Stimulated activated CD4-positive, alpha-beta T cell treated with anti-CD3 and anti-CD28 coated beads, Interleukin-1b, Interleukin-23, amount 100 ng/mL, for 48 hours (primary cell): ENCODE data around the gene RB1.
"Not testable (repeated sequence)": the region's sequence is repeated elsewhere in the genome, so short reads cannot be mapped to it uniquely, and the experiment has no call there.

Source experiments
- DNase-seq: peaks from one replicate; pipeline ENCODE4 v3.0.0-alpha.2; 2020

Gene RB1

DNA sequence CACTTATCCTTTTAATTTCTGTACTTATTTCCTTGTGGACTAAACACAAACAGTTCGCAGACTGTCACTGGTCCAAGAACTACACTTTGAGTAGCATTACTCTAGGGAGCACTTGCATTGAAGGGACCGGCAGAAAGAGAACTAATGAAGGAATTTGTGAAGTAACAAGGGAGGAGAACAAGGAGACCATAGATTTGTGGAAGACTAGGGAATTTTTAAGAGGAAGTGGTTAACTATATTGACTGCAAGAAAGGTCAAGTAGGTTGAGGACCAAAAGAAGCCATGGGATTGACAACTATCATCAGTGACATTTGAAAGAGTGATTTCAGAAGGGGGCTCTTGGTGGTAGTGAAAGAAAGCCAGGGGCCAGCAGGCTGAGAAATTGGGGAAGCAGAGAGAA, 4.0 kb upstream of the RB1 start:
- no peak for DNase-seq

DNA sequence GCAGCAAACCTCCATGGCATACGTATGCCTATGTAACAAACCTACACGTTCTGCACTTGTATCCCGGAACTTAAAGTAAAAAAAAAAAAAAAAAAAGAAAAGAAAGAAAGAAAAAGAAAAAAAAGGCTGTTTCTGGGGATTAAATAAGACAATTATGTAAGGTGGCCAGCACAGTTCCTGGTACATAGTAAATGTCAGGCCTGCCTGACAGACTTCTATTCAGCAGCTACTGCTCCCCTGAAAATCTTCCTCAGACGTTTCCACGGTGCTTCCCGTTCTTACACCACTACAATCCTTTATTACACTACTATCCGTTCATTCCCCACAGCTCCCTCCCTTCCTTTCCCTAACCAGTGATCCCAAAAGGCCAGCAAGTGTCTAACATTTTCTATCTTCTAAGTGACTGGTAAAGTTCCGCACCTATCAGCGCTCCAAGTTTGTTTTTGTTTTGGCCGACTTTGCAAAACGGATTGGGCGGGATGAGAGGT, 636 bp upstream of the RB1 start:
- DNase-seq, result no peak

DNA sequence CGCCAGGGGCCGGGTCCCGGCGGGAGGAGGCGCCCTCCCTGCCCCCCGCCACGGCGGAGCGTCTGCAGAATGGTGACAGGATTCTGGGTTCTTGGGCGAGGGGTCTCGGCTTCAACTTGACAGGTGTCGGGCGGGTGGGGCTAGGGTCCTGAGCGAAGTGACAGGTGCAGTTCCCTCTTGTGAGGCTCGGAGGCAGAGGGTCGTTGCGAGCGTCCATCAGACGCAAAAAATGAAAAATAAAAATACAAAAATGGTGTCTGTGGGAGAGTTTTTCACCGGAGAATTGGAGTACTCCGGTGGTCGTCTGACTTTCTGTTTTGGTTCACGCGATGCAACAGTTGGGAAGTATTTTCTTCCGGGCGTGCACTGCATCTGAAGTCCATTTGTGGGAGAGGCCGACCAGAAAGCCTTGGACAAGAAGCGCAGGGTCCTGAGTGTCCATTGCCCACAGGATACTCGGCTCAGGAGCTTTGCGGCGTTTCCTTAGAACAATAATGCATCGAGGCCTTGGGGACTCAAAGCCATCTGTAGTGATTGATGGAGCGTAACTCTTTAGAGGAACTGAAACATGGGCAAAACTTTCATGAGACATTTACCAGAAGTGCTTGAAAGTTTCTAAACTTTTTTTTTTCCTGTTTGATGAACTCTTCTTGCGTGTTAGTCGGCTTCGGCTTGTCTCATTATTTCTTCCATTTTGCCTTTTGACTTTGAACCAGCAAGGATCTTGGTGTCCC, 759 bp downstream of the RB1 start:
- DNase-seq, result peak; percentile 6

DNA sequence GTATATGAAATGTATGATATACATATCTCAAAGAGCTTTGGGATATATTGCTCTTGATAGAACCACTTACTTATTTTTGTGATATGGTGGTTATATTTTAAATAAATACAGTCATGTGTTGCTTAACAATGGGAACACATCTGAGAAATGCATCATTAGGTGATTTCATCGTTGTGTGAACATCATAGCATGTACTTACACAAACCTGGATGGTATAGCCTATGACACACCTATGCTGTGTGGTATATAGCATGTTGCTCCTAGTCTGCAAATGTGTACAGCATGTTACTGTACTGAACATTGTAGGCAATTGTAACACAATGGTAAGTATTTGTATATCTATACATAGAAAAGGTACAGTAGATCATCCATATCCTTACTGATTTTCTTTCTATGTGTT, 7.7 kb downstream of the RB1 start:
- DNase-seq, result no peak

DNA sequence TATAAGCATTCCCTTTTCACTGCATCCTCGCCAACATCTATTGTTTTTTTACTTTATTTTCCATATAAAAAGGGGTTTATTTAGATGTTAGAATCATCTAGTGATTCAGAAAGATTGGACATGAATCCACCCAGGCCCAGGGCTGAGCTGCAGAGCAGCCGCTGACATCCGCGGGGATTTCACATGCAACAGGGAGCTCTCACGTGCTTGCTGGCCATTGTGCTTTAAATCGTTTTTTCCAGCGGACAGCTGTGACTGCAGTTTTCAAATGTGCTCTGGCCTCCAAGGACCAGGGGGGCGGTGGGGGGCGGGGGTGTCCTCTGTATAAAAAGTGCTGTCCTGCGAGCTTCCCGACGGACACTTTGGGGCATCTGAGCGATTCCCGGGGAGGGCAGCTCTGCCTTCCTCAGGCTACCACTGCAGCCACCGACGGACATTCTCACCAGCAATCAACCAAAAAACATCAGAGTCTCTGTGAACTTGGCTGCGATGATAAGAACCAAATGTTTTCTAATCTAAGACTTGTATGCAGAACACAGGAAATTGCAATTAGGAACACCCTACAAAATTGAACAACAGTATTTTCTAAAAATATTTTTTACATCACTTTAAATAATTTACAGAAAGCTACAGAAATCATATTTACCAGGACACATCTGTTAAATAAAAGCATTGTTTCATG, 12.6 kb downstream of the RB1 start:
- DNase-seq, result no peak

DNA sequence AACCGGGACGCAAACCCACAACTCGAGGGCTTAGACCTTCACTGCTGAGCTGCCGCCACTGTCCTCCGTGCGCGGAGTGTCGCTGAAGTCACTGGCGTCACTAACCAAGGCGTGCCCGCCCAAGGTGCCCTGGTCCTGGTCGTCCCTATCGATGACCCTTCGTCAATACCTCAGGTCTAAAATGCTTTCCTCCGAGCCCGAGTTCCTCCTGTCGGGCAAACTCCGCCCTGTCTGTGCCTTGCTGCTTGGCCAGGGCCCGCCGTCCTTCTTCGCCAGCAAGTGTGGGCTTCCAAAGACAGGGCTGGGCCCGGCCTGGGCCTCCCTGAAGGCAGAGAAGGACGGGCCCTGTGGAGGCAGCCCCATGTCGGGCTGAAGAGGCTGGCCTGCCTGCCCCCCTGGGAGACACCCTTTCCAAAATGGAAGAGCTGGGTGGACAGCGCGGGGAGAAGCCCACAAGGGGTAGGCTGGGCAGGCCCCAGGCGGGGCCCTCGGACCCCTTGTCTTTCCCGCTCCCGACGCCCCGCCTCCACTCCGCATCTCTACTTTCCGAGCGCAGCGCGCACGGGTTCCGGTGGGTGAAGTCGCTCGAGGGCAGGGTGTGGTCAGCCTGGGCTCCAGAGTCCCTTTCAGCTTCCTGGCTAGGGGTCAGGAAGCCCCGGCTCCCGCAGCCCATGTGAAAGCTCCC, 13.4 kb downstream of the RB1 start:
- no peak for DNase-seq

DNA sequence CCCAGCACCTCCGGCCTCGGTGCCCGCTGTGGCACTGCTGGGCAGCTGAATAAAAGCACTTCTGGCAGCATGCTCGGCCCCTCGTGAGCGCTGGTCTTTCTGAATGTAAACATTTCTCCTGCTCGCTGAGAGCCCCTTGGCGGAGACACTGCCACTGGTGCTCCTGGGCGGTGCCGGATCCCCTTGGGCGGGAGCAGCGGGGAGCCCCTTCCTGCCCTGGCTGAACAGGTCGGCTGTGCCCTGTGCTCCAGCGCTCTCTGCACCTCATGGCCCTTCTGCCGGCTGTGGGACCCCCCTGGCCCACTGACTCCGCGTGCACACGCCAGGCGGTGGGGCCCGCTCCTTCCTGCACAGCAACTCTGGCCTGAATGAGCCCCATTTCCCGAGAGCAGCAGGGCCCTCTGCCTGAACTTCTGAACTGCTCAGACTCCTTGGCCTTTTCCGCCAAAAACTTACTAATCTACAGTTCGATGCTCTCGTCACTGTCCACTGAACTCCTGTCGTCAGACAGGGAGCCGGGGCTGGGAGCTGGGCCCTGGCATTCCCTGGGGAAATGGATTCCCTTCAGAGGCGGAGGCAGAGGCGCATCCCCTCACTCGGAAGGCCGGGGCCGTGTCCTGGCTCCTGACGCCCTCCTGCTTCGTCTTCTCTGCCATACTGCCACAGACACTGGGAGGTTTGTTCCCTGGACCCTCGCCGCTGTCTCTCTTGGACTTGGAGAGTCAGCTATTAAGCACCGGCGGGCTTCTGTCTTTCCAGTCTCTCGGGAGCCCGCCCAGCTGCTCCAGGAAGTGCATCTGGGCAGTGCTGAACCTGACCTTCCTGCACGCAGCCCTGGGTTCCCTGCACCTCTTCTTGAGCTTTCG, 14.2 kb downstream of the RB1 start:
- no peak for DNase-seq

DNA sequence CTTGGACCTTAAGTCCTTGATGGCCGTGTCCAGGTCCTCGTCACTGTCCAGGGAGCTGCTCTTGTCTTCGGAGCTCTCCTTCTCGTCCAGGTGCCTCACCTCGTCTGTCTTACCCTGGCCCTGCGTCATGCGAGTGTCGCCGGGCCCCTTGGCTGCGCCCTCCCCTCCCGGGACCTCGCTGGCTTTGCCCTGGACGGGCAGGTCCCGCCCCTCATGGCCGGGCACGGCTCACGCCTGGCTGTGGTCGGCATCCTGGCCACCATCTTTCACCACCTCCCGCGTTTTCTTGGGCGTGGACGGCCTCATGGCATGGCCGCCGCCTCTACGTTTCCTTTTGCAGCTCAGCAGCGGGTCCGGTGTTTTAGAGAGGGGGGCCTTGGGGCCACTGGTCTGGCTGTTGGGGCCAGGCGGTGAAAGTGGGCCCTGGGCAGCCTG, 14.8 kb downstream of the RB1 start:
- no peak for DNase-seq

DNA sequence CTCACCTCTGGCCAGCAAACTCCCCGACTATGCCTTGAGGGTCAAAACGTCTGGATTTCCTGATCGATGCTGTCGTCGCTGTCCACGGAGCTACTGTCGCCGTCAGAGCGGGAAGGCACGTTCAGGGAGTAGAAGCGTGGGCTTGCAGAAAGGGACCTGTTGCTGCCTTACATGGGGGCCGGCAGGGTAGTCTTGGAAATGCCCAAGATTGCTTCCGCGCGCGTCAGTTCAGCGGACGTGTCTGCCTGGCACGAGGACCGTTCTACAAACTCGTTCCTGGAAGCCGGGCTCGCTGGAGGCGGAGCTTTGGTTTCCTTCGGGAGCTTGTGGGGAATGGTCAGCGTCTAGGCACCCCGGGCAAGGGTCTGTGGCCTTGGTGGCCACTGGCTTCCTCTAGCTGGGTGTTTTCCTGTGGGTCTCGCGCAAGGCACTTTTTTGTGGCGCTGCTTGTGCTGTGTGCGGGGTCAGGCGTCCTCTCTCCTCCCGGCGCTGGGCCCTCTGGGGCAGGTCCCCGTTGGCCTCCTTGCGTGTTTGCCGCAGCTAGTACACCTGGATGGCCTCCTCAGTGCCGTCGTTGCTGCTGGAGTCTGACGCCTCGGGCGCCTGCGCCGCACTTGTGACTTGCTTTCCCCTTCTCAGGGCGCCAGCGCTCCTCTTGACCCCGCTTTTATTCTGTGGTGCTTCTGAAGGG, 15.4 kb downstream of the RB1 start:
- DNase-seq, result peak; percentile 10

DNA sequence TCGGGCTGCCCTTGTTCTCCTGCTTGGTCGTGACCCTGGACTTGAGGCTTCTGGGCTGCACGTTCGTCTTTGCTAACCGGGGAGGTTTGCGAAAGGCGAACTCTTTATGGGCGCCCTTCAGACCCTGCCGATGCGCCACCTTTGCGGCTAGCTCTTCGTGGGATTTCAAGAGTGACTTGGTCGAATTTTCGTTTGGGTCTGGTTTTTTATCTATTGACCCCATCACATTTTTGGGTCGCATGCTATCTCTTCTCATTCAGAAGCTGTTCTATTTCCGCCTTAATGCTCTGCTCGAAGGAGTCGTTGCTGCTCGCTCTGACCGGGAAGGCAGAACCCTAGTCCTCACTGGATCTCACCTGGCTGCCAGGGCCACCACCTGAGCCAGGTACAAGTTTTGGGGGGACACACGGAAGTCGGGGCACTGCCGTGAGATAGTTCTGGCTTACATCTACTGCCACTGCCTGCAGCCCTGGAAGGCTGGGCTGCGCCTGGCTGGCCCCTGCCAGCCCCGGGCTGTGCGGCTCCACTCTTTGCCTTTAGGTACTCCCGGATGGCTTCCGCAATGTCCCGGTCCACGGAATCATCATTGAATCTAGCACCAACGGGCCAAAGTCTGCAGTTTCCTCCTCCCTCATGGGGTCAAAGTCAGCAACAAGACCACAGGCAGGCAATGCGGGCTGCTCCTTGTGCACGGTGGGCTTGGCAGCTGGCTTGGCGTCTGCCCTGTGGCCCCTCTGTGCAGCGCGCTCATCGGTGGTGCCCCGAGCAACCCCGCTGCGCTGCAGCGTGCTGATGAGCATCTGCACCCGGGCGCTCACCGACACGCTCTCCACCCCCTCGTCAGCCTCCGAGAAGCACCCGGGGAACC, 16.2 kb downstream of the RB1 start:
- DNase-seq, result peak; percentile 8

DNA sequence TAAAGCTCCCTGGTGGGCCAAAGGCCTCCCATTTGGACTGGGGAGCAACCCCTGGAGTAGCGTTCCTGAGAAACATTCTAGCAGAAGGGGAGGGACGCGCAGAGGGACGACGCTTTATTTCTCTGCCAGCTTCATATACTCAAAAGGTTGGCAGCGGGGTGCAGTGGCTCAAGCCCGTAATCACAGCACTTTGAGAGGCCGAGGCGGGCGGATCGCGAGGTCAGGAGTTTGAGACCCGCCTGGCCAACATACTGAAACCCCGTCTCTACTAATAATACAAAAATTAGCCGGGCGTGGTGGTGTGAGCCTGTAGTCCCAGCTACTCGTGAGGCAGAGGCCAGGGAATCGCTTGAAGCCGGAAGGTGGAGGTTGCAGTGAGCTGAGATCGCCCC, 16.8 kb downstream of the RB1 start:
- no peak for DNase-seq

DNA sequence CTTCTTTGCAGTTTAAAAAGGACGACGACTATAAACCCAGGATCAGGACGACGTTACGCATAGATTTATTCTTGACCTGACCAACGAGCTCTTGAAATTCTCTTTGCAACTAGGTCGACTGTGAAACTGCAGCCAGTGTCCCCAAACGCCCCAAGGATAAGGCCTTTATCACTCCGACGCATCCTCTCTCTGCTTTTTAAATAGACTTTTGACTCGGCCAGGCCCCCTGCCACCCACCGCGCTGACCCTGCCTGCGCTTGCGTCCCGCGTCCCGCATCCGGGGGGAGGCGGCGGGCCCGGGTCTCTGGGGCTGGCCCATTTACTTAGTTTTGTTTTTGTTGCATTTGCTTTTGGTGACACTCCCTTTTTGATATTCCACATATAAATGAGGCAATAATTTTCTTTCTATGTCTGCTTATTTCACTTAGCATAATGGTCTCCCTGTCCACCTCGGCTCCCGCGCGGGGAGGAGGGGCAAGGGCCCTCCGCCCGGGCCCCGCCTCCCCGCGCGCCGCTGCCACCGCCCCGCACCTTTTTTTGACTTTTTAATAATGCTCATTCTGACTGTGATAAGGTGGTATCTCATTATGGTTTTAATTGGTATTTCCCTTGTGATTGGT, 17.4 kb downstream of the RB1 start:
- no peak for DNase-seq

DNA sequence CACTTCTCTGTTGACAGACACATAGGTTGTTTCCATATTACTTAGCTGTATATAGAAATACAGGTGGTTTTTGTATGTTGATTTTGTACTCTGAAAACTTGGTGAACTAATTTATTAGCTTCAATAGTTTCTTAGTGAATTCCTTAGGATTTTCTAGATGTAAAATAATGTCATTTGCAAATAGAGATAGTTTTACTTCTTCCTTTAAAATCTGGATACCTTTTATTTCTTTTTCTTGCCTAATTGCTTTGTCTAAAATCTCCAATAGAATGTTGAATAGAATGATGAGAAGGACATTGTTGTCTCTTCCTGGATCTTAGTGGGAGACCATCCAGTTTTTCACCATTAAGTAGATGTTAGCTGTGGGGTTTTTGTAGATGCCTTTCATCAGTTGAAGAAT, 18.7 kb downstream of the RB1 start:
- no peak for DNase-seq

DNA sequence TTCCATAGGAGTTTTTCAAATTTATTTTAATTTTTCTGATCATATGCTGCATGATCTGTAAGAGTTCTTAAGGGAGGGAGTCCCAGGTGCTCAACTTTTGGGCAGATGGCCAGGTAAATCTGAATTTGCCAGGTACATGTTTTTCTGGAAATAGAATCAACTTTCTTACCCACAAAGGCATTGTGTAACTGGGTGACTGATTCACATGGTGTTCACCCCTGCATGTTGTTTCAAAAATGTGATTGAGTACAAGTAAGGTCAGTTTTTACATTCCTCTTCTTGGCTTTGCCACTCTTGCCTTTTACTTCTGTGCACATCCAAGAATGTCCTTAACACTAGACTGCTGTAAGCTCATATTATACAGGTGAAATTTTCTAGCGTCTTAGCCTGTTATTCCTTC, 30.4 kb downstream of the RB1 start:
- DNase-seq, result no peak

DNA sequence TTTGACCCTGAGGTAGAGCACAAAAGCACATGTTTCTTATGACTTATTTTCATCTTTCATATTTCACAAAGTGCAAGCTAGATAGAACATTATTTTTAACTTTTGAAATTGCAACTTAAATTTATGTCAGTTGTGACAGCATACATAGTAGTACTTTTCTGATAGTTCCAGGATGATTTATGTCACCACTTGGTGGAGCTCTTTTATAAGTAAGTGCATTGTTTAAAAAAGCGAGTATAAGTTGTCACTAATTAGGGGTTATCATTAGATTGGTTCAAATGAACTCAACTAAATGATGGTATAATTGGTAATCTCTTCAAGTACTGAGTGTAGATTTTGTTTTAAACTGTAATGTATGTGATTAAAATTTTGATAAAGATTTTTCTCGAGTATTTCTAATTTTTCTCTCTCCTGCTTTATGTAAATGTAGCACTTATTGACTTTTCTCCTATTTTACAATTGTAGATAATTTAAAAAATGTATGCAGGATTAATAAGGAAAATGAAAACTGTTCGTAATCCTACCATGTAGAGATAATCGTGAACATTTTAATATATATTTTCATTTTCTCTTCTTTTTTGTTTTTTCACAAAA, 31.1 kb downstream of the RB1 start:
- DNase-seq, result no peak

DNA sequence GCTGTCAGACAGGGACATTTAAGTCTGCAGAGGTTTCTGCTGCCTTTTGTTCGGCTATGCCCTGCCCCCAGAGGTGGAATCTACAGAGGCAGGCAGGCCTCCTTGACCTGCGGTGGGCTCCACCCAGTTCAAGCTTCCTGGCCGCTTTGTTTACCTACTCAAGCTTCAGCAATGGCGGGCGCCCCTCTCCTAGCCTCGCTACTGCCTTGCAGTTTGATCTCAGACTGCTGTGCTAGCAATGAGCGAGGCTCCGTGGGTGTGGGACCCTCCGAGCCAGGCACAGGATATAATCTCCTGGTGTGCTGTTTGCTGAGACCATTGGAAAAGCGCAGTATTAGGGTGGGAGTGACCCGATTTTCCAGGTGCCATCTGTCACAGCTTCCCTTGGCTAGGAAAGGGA, 35.6 kb downstream of the RB1 start:
- DNase-seq, result not testable (repeated sequence)

DNA sequence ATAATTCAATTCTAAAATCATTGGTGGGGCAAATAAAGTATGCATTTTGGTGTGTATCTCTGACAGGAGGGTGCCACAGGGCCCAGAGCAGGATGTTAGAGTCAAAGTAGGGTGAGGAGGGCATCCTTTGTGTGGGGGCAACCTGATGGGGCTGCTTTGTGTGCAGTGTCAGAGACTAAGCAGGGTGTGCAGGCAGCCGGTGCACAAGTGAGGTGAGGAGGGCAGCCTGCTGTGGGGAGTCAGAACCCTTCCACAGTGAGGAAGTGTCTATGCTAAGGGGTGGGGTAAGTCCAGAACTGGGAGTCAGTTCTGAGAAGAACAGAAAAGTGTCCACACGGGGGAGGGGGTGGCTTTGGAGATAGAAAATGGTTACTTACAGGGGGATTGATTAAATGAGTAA, 40.7 kb downstream of the RB1 start:
- no peak for DNase-seq

DNA sequence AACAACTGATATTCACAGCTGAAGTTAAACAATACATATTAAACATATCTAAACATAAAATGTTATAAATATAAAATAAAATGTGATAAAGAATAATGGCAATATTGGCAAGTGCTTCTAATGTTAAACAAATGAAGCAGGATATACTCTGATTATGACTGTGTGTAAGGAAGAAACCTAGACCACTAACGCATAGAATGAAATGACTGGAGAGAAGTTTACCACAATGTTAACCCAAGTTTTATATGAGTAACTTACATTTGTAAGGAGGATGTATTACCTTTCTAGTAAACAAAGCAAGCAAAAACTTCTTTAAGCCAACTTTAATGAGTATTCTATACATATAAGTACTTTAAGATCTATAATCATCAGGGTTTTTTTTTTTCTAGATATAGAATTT, 43.0 kb downstream of the RB1 start:
- no peak for DNase-seq

DNA sequence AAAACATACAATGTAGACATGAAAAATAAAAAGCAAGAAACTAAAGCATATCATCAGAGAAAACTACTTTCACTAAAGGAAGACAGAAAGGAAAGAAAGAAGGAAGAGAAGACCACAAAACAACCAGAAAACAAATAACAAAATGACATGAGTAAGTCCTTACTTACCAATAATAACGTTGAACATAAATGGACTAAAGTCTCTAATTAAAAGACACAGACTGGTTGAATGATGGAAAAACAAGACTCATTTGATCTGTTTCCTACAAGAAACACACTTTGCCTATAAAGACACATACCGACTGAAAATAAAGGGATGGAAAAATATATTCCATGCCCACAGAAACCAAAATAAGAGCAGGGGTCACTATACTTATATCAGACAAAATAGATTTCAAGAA, 46.0 kb downstream of the RB1 start:
- DNase-seq, result no peak

DNA sequence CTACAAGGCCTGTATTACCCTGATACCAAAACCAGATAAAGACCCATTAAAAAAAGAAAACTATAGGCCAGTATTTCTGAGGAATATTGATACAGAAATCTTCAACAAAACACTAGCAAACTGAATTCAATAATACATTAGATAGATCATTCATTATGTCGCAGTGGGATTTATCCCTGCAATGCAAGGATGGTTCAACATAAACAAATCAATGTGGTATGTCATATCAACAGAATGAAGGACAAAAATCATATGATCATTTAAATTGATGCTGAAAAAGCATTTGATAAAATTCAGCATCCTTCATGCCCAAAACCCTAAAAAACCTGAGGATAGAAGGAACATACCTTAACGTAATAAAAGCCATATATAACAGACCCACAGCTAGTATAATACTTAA, 50.0 kb downstream of the RB1 start:
- DNase-seq, result no peak

DNA sequence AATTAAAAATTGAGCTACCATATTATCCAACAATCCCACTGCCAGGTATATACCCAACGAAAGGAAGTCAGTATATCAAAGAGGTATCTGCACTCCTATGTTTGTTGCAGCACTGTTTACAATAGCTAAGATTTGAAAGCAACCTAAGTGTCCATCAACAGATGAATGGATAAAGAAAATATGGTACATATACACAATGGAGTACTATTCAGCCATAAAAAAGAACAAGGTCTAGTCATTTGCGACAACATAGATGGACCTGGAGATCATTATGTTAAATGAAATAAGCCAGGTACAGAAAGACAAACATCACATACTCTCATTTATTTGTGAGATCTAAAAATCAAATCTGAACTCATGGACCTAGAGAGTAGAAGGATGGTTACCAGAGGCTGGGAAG, 52.0 kb downstream of the RB1 start:
- DNase-seq, result not testable (repeated sequence)
